ENCODE results near the gene PRPF40B.

PRPF40B gene

GRCh38 chr12:49635036-49635435 is 11.7 kb downstream of the PRPF40B start:
- in situ Hi-C loops (cut with MboI; ENCODE audit: low sequenced_read_pairs) = no loop called here

- in situ Hi-C loops (cut with MboI; ENCODE audit: low sequenced_read_pairs) = no loop called here
Measured at GRCh38 chr12:49635656-49636055, 12.3 kb downstream of the PRPF40B start.

- in situ Hi-C loops (cut with MboI; ENCODE audit: low sequenced_read_pairs) = no loop called here
Measured at GRCh38 chr12:49636574-49636973, 13.2 kb downstream of the PRPF40B start.

GRCh38 chr12:49636979-49637755 is 13.8 kb downstream of the PRPF40B start:
- in situ Hi-C loops (cut with MboI; ENCODE audit: low sequenced_read_pairs) = no loop called here

GRCh38 chr12:49641748-49642369 is 18.5 kb downstream of the PRPF40B start:
- in situ Hi-C loops (cut with MboI; ENCODE audit: low sequenced_read_pairs) = no loop called here

GRCh38 chr12:49642370-49642802 is 19.0 kb downstream of the PRPF40B start:
- in situ Hi-C loops (cut with MboI; ENCODE audit: low sequenced_read_pairs) = no loop called here

- in situ Hi-C loops (cut with MboI; ENCODE audit: low sequenced_read_pairs) = no loop called here
Measured at GRCh38 chr12:49643135-49643534, 19.8 kb downstream of the PRPF40B start.

- in situ Hi-C loops (cut with MboI; ENCODE audit: low sequenced_read_pairs) = no loop called here
Measured at GRCh38 chr12:49643961-49644619, 20.7 kb downstream of the PRPF40B start.

GRCh38 chr12:49644620-49644994 is 21.2 kb downstream of the PRPF40B start:
- in situ Hi-C loops (cut with MboI; ENCODE audit: low sequenced_read_pairs) = no loop called here

GRCh38 chr12:49645146-49646039 is 22.0 kb downstream of the PRPF40B start:
- in situ Hi-C loops (cut with MboI; ENCODE audit: low sequenced_read_pairs) = no loop called here

- in situ Hi-C loops (cut with MboI; ENCODE audit: low sequenced_read_pairs) = no loop called here
Measured at GRCh38 chr12:49646331-49646830, 23.0 kb downstream of the PRPF40B start.

- in situ Hi-C loops (cut with MboI; ENCODE audit: low sequenced_read_pairs) = no loop called here
Measured at GRCh38 chr12:49646871-49647654, 23.7 kb downstream of the PRPF40B start.

GRCh38 chr12:49647827-49648711 is 24.7 kb downstream of the PRPF40B start:
- in situ Hi-C loops (cut with MboI; ENCODE audit: low sequenced_read_pairs) = no loop called here

- in situ Hi-C loops (cut with MboI; ENCODE audit: low sequenced_read_pairs) = no loop called here
Measured at GRCh38 chr12:49648712-49649003, 25.3 kb downstream of the PRPF40B start.

- in situ Hi-C loops (cut with MboI; ENCODE audit: low sequenced_read_pairs) = no loop called here
Measured at GRCh38 chr12:49649445-49649844, 26.1 kb downstream of the PRPF40B start.

GRCh38 chr12:49649892-49650291 is 26.5 kb downstream of the PRPF40B start:
- in situ Hi-C loops (cut with MboI; ENCODE audit: low sequenced_read_pairs) = no loop called here

GRCh38 chr12:49651855-49652254 is 28.5 kb downstream of the PRPF40B start:
- in situ Hi-C loops (cut with MboI; ENCODE audit: low sequenced_read_pairs) = no loop called here

- in situ Hi-C loops (cut with MboI; ENCODE audit: low sequenced_read_pairs) = no loop called here
Measured at GRCh38 chr12:49652921-49653520, 29.7 kb downstream of the PRPF40B start.

GRCh38 chr12:49654715-49655114 is 31.4 kb downstream of the PRPF40B start:
- in situ Hi-C loops (cut with MboI; ENCODE audit: low sequenced_read_pairs) = no loop called here
